Activated CD4-positive, alpha-beta T cell treated with anti-CD3 and anti-CD28 coated beads, Interleukin-2, Interleukin-4, amounts not matched to agents 100 ng/mL and 50 ng/mL, durations not matched to agents 16 hours and 8 hours (primary cell): Measurements from ENCODE around the gene MAFF.

ENCODE experiments used
- DNase-seq: peaks from one replicate; pipeline ENCODE4 v3.0.0-alpha.2; 2020; ENCODE audit warnings: low spot score

MAFF gene

GRCh38 chr22:38248280-38248679 is 46.5 kb downstream of the MAFF start:
- no peak for DNase-seq

GRCh38 chr22:38249301-38249700 is 47.5 kb downstream of the MAFF start:
- DNase-seq, result no peak

GRCh38 chr22:38249803-38250642 is 48.2 kb downstream of the MAFF start:
- DNase-seq, result no peak

- DNase-seq, result no peak
These were observed 49.0 kb downstream of the MAFF start for GRCh38 chr22:38250643-38251340.

- DNase-seq, result no peak
These were observed 49.5 kb downstream of the MAFF start for GRCh38 chr22:38251341-38251692.

GRCh38 chr22:38255697-38256096 is 53.9 kb downstream of the MAFF start:
- no peak for DNase-seq

- DNase-seq, result no peak
These were observed 55.4 kb downstream of the MAFF start for GRCh38 chr22:38257181-38257580.

- DNase-seq, result no peak
These were observed 56.0 kb downstream of the MAFF start for GRCh38 chr22:38257650-38258250.

GRCh38 chr22:38258895-38259294 is 57.1 kb downstream of the MAFF start:
- no peak for DNase-seq

GRCh38 chr22:38259370-38259769 is 57.6 kb downstream of the MAFF start:
- no peak for DNase-seq

GRCh38 chr22:38260761-38261681 is 59.2 kb downstream of the MAFF start:
- no peak for DNase-seq

- peak; percentile 25 for DNase-seq
These were observed 60.4 kb downstream of the MAFF start for GRCh38 chr22:38262051-38262795.

- DNase-seq, result no peak
These were observed 62.6 kb downstream of the MAFF start for GRCh38 chr22:38264322-38264843.
